SK-N-SH (cell line): ENCODE measurements around the gene SV2C. TPM values are rescaled to one million over a fixed set of nuclear protein-coding genes. Genes with fewer than 3 reads are reported as not detected.

Experiments used
- CTCF ChIA-PET: fragments of 300-600, 350-600 bp; formaldehyde crosslinking; extraction: SDS; loops from one replicate; lab custom pipeline; 2021; lab: Yijun Ruan, JAX
- POLR2A ChIA-PET: fragments of 350-600 bp; sonication (Branson Sonifier 250); formaldehyde crosslinking; extraction: SDS; loops from one replicate; lab custom pipeline; 2020; ENCODE audit warnings: antibody characterized with exemption, inconsistent platforms; lab: Yijun Ruan, JAX
- DNase-seq: peaks from one replicate; pipeline ENCODE4 v3.0.0; 2012
- H2AFZ ChIP-seq: fragments of 200-600 bp; sonication (generic); 2 replicates; pipeline ENCODE4 v1.8.1; 2016; ENCODE audit warnings: antibody characterized with exemption, mild to moderate bottlenecking, low read depth
- H3F3A ChIP-seq: fragments of 200-600 bp; sonication (generic); replicated peaks from 2 replicates; pipeline ENCODE3; 2016; ENCODE audit warnings: antibody characterized with exemption, mild to moderate bottlenecking; ENCODE audit not compliant: insufficient read depth
- H3K27ac ChIP-seq, 2 experiments: fragments of 200-500 bp in 1 of 2; fragments of 200-600 bp in 1 of 2; sonication (Bioruptor generic) in 1 of 2; sonication (generic), shearing (Covaris generic) in 1 of 2; 2 replicates each; pipeline versions ENCODE4 v1.5.1 to v1.6.1; 2014 to 2016; ENCODE audit warnings: low read depth in 2 of 2, inconsistent platforms in 1 of 2, low read length in 1 of 2, mild to moderate bottlenecking in 1 of 2, mixed read lengths in 1 of 2
- H3K27me3 ChIP-seq: fragments of 200-600 bp; sonication (generic), shearing (Covaris generic); 2 replicates; pipeline ENCODE4 v1.6.1; 2016; ENCODE audit warnings: mixed run types; ENCODE audit not compliant: insufficient read depth
- H3K36me3 ChIP-seq, 2 experiments: fragments of 200-500 bp in 1 of 2; fragments of 200-600 bp in 1 of 2; sonication (Bioruptor generic) in 1 of 2; sonication (generic) in 1 of 2; replicated peaks in 1 of 2; 2 replicates each; pipeline versions ENCODE3 to v1.5.1; 2014 to 2016; ENCODE audit warnings: low read length in 1 of 2, mild to moderate bottlenecking in 1 of 2; ENCODE audit not compliant: insufficient read depth in 2 of 2, control insufficient read depth in 1 of 2
- H3K4me1 ChIP-seq, 2 experiments: fragments of 200-500 bp in 1 of 2; fragments of 200-600 bp in 1 of 2; sonication (Bioruptor generic) in 1 of 2; sonication (generic), shearing (Covaris generic) in 1 of 2; 2 replicates each; pipeline versions ENCODE4 v1.5.1 to v1.6.1; 2014 to 2016; ENCODE audit warnings: low read depth in 1 of 2, low read length in 1 of 2, mixed run types in 1 of 2; ENCODE audit not compliant: insufficient read depth in 2 of 2, control insufficient read depth in 1 of 2
- H3K4me2 ChIP-seq: fragments of 200-600 bp; sonication (generic), shearing (Covaris generic); 2 replicates; pipeline ENCODE4 v1.6.1; 2017; ENCODE audit warnings: mixed run types
- H3K4me3 ChIP-seq, 2 experiments: fragments of 200-500 bp in 1 of 2; fragments of 200-600 bp in 1 of 2; sonication (Bioruptor generic) in 1 of 2; sonication (generic), shearing (Covaris generic) in 1 of 2; 2 replicates each; pipeline versions ENCODE4 v1.5.1 to v1.8.1; 2014 to 2016; ENCODE audit warnings: low read depth in 2 of 2, inconsistent platforms in 1 of 2, low read length in 1 of 2, mild to moderate bottlenecking in 1 of 2, mixed read lengths in 1 of 2, moderate library complexity in 1 of 2
- H3K79me2 ChIP-seq: fragments of 200-600 bp; sonication (generic); 2 replicates; pipeline ENCODE4 v1.8.1; 2017; ENCODE audit warnings: mild to moderate bottlenecking; ENCODE audit not compliant: insufficient read depth
- H3K9ac ChIP-seq: fragments of 200-600 bp; sonication (generic); 2 replicates; pipeline ENCODE4 v1.6.1; 2017; ENCODE audit warnings: mixed run types
- H3K9me2 ChIP-seq: fragments of 200-600 bp; sonication (generic); 2 replicates; pipeline ENCODE4 v1.6.1; 2017; ENCODE audit warnings: mixed run types
- H3K9me3 ChIP-seq: fragments of 200-600 bp; sonication (generic); 2 replicates; pipeline ENCODE4 v1.6.1; 2017; ENCODE audit warnings: mixed run types, mild to moderate bottlenecking, moderate library complexity
- H4K20me1 ChIP-seq: fragments of 200-600 bp; sonication (generic); 2 replicates; pipeline ENCODE4 v1.6.1; 2017; ENCODE audit warnings: mild to moderate bottlenecking, mixed run types; ENCODE audit not compliant: insufficient read depth
- CHD2 ChIP-seq: fragments of 150-350 bp; IDR thresholded peaks from 2 replicates; pipeline ENCODE4 v1.6.1; 2018; ENCODE audit warnings: low read length; ENCODE audit not compliant: partially characterized antibody
- ELF1 ChIP-seq: IDR thresholded peaks from 2 replicates; pipeline ENCODE4 v1.4.0; 2012
- FOSL2 ChIP-seq: IDR thresholded peaks from 2 replicates; pipeline ENCODE4 v1.4.0; 2012; ENCODE audit warnings: low read depth, mild to moderate bottlenecking, moderate library complexity, borderline replicate concordance
- JUND ChIP-seq: IDR thresholded peaks from 2 replicates; pipeline ENCODE4 v1.4.0; 2012
- MXI1 ChIP-seq: IDR thresholded peaks from 2 replicates; pipeline ENCODE4 v1.6.1; 2012; ENCODE audit warnings: mild to moderate bottlenecking, low read depth, low read length, improper control_type of control experiment
- RAD21 ChIP-seq: IDR thresholded peaks from 2 replicates; pipeline ENCODE4 v1.6.1; 2012; ENCODE audit warnings: mild to moderate bottlenecking, low read length
- RFX5 ChIP-seq: IDR thresholded peaks from 2 replicates; pipeline ENCODE4 v1.6.1; 2012; ENCODE audit warnings: mild to moderate bottlenecking, improper control_type of control experiment, low read length
- SMC3 ChIP-seq: IDR thresholded peaks from 2 replicates; pipeline ENCODE4 v1.6.1; 2012; ENCODE audit warnings: low read depth, low read length, improper control_type of control experiment
- TCF12 ChIP-seq: IDR thresholded peaks from 2 replicates; pipeline ENCODE4 v1.4.0; 2012
- TEAD4 ChIP-seq: IDR thresholded peaks from 2 replicates; pipeline ENCODE4 v1.4.0; 2012; ENCODE audit warnings: mild to moderate bottlenecking, borderline replicate concordance; ENCODE audit not compliant: insufficient read depth
- WGBS: methylation state at CpG from one replicate; pipeline ENCODE4 v1.1.6; 2017; ENCODE audit warnings: low lambda C conversion rate; 5-methylcytosine and 5-hydroxymethylcytosine counted together
- polyA plus RNA-seq, 3 experiments: library from polyadenylated mRNA; depleted of rRNA; stranded (reverse); fragments of >200 nt; gene quantifications; 2 replicates each; pipeline ENCODE4 v1.2.3, GENCODE V29; 2012
- TF ChIP-seq, protein P1 (sequence below): IDR thresholded peaks from 2 replicates; pipeline ENCODE4 v1.4.0; 2012; ENCODE audit warnings: low read depth
- TF ChIP-seq, protein P2 (sequence below): fragments of 150-350 bp; IDR thresholded peaks from 2 replicates; pipeline ENCODE4 v1.6.1; 2016; ENCODE audit warnings: mild to moderate bottlenecking, low read depth, low read length
- TF ChIP-seq, protein P3 (sequence below): IDR thresholded peaks from 2 replicates; pipeline ENCODE4 v1.4.0; 2012; ENCODE audit warnings: low read depth, borderline replicate concordance
- TF ChIP-seq, protein P4 (sequence below): IDR thresholded peaks from 2 replicates; pipeline ENCODE4 v1.4.0; 2012; ENCODE audit warnings: low read depth, borderline replicate concordance

Gene SV2C
- polyA plus RNA-seq, 1 of the 3 experiments (the other 2 are of a cell fraction) = 0.05 TPM

- no peaks in the 10 kb centered on the region for H3F3A ChIP-seq
- no peak overlapping the region for H2AFZ ChIP-seq
- no peak for DNase-seq
- ChIA-PET POLR2A (no interaction called here), CTCF (no interaction called here)
- WGBS = 73% methylated on average over 1 of the region's 1 CpG
- no peaks in the 10 kb centered on the region for H3K79me2 ChIP-seq
- peaks cover 0 to 7% of the 10 kb centered on the region in 2 experiments; a peak in 1 of 4 replicates for H3K4me1 ChIP-seq
- no peaks in the 10 kb centered on the region for H3K36me3 ChIP-seq
- no peaks in the 10 kb centered on the region for H3K9me2 ChIP-seq
- H3K27me3 ChIP-seq = no peaks in the 10 kb centered on the region; the same call in 1 of the 2 replicates
- no peak overlapping the region for H3K9ac ChIP-seq
- no peak overlapping the region for H3K4me2 ChIP-seq
- H3K9me3 ChIP-seq = no peaks in the 10 kb centered on the region
- H3K4me3 ChIP-seq = no peak overlapping the region
- TF ChIP-seq ELF1 (no peak), SMC3 (no peak), CHD2 (no peak), JUND (no peak), RAD21 (no peak), MXI1 (no peak), TCF12 (no peak), TEAD4 (no peak), FOSL2 (no peak), RFX5 (no peak)
- TF ChIP-seq, protein P1, sequence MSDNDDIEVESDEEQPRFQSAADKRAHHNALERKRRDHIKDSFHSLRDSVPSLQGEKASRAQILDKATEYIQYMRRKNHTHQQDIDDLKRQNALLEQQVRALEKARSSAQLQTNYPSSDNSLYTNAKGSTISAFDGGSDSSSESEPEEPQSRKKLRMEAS = no peak
- TF ChIP-seq, protein P2, sequence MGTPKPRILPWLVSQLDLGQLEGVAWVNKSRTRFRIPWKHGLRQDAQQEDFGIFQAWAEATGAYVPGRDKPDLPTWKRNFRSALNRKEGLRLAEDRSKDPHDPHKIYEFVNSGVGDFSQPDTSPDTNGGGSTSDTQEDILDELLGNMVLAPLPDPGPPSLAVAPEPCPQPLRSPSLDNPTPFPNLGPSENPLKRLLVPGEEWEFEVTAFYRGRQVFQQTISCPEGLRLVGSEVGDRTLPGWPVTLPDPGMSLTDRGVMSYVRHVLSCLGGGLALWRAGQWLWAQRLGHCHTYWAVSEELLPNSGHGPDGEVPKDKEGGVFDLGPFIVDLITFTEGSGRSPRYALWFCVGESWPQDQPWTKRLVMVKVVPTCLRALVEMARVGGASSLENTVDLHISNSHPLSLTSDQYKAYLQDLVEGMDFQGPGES = no peak
- TF ChIP-seq, protein P3, sequence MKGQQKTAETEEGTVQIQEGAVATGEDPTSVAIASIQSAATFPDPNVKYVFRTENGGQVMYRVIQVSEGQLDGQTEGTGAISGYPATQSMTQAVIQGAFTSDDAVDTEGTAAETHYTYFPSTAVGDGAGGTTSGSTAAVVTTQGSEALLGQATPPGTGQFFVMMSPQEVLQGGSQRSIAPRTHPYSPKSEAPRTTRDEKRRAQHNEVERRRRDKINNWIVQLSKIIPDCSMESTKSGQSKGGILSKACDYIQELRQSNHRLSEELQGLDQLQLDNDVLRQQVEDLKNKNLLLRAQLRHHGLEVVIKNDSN = no peak
- TF ChIP-seq, protein P4, sequence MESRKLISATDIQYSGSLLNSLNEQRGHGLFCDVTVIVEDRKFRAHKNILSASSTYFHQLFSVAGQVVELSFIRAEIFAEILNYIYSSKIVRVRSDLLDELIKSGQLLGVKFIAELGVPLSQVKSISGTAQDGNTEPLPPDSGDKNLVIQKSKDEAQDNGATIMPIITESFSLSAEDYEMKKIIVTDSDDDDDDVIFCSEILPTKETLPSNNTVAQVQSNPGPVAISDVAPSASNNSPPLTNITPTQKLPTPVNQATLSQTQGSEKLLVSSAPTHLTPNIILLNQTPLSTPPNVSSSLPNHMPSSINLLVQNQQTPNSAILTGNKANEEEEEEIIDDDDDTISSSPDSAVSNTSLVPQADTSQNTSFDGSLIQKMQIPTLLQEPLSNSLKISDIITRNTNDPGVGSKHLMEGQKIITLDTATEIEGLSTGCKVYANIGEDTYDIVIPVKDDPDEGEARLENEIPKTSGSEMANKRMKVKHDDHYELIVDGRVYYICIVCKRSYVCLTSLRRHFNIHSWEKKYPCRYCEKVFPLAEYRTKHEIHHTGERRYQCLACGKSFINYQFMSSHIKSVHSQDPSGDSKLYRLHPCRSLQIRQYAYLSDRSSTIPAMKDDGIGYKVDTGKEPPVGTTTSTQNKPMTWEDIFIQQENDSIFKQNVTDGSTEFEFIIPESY = no peak
- TF ChIP-seq, all 33 proteins: peak for 0
- Histone ChIP-seq H4K20me1 (no peaks in the 10 kb centered on the region), H3K27ac (no peak overlapping the region)
Measured at GRCh38 chr5:76379855-76380254, 296.7 kb downstream of the SV2C start.
